Measurements from ENCODE around the gene PXT1.
A peak's percentile ranks its signal among the peaks of the same experiment; 100 is the strongest.

PXT1 gene

DNA sequence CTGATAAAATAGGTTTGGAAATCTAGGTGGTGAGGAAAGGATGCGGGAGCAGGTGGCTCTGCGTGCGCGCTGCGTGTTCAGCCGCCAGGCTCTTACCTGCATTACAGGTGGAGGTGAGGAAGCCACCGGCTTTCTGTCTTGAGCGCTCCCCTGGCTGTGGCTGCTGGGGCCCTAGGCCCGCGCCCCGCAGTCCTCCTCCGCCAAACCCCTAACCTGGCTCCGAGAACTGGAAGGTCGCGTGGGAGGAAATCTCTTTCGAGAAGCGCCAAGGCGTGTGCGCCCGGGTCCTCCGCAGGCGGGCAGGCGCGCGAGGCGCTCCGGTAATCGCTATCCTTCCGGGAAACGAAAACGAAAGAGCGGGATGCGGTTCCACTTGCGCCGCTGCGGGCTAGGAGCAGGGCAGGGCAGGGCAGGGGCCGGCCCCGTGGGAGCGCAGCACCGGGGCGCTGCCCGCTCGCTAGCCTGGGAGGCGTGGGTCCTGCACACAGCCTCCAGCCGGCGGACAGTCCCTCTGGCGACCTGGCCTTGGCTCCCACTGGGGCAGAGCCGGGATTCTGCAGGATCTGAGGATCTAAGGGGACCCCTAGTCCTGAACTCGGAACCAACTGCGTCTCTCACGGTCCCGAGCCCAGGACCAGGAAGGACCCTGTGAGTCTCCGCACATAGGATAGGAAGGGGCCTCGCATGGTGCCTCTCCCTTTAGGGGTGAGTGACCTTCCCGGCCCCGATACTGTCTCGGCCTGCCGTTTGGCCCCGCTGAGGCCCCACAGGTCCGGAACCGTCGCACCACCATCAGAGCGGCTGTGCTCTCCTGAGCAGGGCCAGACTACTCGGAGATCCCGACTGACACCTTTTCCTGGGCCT lies 55.0 kb downstream of the PXT1 start, which contains the start of gene ETV7:
Gene ETV7 (minus strand): TSS at position 230 of the 864 bp plus-strand sequence. CDS start 128 bp downstream, at position 102.
- DNase-seq = peak; percentile 54

DNA sequence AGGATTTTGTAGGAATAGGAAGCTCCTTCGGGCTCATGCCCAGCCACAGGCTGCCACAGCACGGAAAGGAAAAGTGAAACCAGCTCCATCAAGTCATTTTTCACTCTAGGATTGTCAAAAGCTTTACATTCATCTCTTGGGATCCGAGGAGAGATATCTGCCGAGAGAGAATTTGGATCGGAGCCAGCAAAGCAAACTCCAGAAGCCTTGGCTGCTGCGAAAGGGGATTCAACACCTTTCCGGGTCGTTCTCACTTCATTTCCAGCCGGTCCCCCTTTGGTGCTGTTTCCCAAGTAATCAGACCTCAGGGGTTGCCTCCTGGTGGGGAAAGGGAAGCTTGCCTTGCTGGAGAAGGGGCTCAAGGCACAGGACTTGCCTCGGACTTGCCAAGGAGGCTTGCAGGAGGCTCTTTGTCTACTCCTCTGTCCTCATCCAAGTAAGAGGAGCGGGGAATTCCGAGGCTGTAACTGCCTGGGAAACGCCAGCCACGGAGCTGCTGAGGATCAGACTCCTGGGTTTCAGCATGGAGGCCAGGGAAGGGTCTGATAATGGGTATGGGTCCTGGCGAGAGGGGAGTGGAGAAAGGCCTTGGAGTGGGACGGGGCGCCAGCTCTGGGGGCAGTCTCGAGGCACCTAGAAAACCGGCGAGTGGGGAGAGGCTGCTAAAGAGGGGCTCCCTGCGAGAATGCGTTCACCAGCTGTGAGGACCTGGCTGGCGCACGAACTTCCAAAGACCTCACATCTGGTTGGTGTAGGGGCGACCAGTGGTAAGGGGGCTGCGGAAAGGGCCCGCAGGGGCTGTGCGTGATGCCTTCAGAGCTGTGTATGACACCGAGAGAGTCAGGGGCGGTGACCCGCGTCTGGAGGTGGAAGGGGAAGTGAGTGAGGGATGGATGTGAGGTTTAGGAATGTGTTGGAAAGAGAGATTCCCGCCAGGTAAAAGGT lies 55.9 kb downstream of the PXT1 start:
- peak; percentile 12 for DNase-seq

GRCh38 chr6:36384095-36384494 lies 58.6 kb downstream of the PXT1 start:
- no peak for DNase-seq

GRCh38 chr6:36383606-36384005 lies 59.0 kb downstream of the PXT1 start:
- DNase-seq = peak; percentile 21

DNA sequence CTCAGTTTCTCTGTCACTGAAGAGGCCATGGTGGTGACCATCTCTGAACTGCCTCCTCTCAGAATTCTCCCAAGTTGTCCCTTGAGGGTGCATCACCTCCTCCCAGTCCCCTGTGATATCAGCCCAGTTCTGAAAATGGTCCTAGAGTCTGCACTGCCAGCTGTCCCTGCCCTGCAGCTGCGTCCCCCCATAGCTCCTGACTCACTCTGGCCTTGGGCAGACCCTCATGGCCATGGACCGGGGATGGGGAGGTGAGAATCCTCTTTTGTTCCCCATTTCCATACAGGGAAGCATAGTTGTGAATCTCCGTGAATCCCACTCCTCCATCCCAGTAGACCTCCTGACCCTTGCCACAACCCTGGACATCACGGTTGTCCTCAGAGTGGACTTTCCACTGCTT lies 59.7 kb downstream of the PXT1 start:
- DNase-seq = no peak

- no peak for DNase-seq
Measured at GRCh38 chr6:36381502-36382389, 60.9 kb downstream of the PXT1 start.

GRCh38 chr6:36380166-36380565 lies 62.5 kb downstream of the PXT1 start:
- no peak for DNase-seq

DNA sequence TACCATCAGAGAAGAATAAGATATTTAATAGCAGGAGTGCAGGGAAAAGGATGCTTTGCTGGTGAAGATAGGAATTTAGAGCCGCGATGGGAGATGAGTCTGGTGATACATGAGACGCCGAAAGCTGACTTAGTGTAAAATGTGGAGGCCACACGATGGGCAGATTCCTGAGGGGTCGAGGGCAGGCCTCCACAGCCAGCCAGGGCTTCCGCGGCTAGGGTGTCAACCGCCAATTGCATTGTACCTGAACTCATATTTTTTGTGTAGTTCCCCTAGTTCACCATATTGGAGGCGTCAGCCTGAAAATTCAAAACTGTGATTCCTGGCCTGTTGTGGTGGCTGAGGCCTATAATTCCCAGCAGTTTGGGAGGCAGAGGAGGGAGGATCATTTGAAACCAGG lies 63.7 kb downstream of the PXT1 start:
- DNase-seq = no peak

- DNase-seq = no peak
Measured at GRCh38 chr6:36378243-36378920, 64.3 kb downstream of the PXT1 start.

DNA sequence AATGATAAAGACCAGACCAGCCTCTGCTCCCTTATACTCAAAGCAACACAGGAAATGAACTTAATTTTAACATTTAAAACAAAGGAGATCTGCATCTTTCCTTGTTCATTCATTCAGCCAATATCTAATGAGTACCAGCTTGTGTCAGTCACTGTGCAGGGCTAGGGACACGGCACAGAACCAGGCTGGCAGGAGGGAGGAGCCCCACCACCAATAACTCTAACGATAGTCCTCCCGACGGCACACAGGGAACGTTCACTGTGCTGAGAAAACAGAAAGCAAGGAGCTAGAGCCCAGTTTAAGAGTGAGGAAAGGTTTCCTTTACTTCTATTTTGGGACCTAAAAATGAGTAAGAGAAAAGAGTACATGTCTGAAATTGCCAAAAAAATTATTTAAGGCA lies 65.1 kb downstream of the PXT1 start:
- no peak for DNase-seq

GRCh38 chr6:36376742-36377141 lies 65.9 kb downstream of the PXT1 start:
- no peak for DNase-seq

GRCh38 chr6:36376183-36376582 lies 66.5 kb downstream of the PXT1 start:
- DNase-seq = no peak

- DNase-seq = no peak
Measured at GRCh38 chr6:36375644-36376155, 67.0 kb downstream of the PXT1 start.

GRCh38 chr6:36374972-36375371 lies 67.7 kb downstream of the PXT1 start:
- no peak for DNase-seq

GRCh38 chr6:36374194-36374593 lies 68.5 kb downstream of the PXT1 start:
- DNase-seq = no peak

GRCh38 chr6:36373368-36374019 lies 69.2 kb downstream of the PXT1 start:
- no peak for DNase-seq

DNA sequence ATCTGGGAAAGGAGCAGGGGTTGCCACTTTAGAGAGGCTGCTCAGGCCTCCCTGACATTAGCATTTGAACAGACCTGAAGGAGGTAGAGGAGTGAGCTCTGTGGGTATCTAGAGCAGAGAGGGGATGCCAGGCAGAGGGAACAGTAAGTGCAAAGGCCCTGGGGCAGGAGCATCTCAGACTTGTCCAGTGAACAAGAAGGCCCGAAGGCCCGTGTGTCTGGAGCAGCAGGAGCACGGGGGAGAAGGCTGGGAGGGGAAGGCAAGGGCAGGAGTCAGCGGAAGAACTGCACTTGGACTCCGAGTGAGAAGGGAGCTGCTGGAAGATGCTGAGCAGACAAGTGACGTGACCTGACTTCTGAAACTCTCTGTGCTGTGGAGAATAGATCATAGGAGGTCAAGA lies 70.6 kb downstream of the PXT1 start:
- DNase-seq = no peak

- no peak for DNase-seq
Measured at GRCh38 chr6:36371211-36371610, 71.4 kb downstream of the PXT1 start.

DNA sequence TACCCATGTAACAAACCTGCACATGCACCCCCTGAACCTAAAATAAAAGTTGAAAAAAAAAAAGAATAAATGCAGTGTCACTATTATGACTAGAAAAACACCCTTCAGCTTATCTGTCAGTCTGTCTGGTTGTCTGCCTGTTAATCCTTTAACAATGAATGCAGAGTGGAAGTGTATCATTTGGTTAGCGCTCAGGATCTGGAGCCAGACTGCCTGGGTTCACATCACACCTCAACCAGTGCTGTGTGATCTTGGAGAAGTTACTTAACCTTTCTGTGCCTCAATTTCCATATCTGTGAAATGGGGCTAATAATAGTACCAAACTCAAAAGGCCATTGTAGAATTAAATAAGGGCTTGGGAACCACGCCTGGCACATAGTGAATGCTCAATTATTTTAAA lies 72.0 kb downstream of the PXT1 start:
- DNase-seq = no peak

DNA sequence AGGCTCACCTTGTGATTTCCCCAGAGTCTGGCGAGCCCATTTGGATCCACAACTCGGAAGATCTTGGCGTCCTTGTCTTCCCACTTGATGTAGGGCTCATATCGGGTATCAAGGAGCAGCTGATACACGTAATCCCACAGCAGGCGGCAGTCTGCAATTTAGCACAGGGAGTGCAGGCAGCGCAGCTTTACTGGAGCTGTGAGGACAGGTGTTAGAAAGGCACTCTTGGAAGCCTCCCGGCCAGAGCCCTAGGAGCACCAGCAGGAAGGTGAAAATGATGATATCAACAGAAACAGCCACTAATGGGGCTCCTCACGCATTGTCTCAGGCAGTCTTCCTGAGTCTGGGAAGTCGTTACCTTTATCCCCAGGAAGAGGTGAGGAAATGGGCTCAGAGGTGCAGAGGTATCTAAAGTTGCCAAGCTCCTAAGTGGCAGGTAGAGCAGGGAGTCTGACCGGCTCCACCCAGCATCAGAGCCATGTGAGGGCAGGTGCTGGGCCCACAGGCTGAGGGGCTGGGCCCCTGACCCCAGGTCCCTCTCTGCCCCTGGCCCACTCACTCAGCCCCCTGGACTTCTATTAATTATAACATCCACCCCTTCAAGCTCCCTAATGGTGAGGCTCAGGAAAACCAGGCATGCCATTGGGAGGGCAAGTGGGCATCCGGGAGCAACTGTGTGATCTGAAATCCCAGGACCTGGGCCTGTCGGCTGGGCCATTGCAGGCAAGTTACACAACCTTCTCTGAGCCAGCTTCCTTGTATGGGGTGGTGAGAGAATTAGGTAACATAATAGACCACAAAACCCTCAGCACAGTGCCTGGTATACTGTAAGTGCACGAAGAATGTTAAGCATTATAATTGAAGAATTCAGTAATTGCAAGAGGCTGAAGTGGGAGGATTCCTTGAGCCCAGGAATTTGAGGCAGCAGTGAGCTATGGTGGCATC lies 73.5 kb downstream of the PXT1 start:
- no peak for DNase-seq

Measured in activated CD4-positive, alpha-beta T cell treated with anti-CD3 and anti-CD28 coated beads for 48 hours (primary cell).